ENCODE measurements around the gene SDHAF2. TPM values are rescaled to one million over a fixed set of nuclear protein-coding genes. Genes with fewer than 3 reads are reported as not detected.

The SDHAF2 gene
- total and polyA plus RNA-seq, 9 of the 15 experiments (the other 6 are each of a cell fraction or from before 2014, with no cell fraction given): 21.2 to 144 (median 40.4) TPM

DNA sequence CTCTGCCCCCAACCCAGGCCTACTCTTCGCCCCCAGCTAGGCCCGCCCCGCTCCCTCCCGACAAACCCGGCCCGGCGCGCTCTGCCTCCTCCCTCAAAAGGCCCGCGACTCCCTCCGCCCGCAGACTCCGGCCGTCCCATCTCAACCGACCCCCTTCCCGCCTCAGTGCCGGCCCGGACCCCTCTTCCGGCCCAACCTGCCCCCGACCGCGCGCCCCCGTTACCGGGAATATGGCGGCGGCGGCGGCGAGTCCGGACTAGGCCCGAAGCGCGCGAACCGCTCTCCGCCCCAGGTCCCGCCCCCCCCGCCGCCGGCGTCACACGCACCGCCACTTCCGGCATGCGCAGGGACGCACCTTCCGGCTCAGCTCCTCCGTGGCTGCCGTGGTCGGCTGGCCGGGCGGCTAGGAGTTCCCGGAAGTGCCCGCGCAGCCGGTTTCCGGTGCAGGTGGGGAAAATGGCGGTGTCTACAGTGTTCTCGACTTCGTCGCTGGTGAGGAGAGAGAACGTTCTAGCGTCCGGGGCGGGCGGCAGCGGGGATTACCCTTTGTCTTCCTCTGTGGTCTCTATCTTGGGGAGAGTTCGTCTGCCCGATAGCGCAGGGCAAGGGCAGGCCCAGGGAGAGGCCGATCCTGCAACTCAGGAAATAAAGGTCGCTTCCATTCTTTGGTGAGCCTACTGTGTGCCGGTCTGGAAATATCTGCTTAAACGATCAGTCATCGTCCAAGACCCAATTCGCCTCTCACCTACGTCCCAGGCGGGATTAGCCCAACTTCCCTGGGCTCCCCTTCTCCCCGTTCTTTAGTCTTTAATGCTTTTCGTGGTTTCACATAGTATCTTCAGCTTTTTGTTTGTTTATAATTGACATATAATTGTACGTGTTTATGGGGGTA lies at the start of gene SDHAF2, which contains the start of gene CPSF7 (continued):
- TF ChIP-seq FUS (optimal IDR thresholded peaks at IDR 0.05; ENCODE audit: low read depth, low read length): peak; percentile 91
- TF ChIP-seq GABPA (tag; conservative IDR thresholded peaks at IDR 0.05; ENCODE audit: low read depth): peak; percentile 100
- TF ChIP-seq SREBF2 (CRISPR knock-in tag; IDR thresholded peaks at IDR 0.05): no peak
- TF ChIP-seq SPI1 (IDR thresholded peaks at IDR 0.05; ENCODE audit: borderline replicate concordance, low read depth, low read length): no peak
- TF ChIP-seq, protein P1, sequence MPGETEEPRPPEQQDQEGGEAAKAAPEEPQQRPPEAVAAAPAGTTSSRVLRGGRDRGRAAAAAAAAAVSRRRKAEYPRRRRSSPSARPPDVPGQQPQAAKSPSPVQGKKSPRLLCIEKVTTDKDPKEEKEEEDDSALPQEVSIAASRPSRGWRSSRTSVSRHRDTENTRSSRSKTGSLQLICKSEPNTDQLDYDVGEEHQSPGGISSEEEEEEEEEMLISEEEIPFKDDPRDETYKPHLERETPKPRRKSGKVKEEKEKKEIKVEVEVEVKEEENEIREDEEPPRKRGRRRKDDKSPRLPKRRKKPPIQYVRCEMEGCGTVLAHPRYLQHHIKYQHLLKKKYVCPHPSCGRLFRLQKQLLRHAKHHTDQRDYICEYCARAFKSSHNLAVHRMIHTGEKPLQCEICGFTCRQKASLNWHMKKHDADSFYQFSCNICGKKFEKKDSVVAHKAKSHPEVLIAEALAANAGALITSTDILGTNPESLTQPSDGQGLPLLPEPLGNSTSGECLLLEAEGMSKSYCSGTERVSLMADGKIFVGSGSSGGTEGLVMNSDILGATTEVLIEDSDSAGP (CRISPR knock-in tag; IDR thresholded peaks at IDR 0.05): no peak
- no peak for TF ChIP-seq ILF3 (IDR thresholded peaks at IDR 0.05; ENCODE audit: borderline replicate concordance)
- TF ChIP-seq POLR3G (IDR thresholded peaks at IDR 0.05; ENCODE audit: extremely low read depth, insufficient read length, insufficient replicate concordance): no peak
- TF ChIP-seq HNRNPUL1 (IDR thresholded peaks at IDR 0.05; ENCODE audit: low read length): no peak
- no peak for TF ChIP-seq KHSRP (IDR thresholded peaks at IDR 0.05)
- TF ChIP-seq ZNF764 (CRISPR knock-in tag; IDR thresholded peaks at IDR 0.05; ENCODE audit: low read depth): no peak
- peak; percentile 61 for TF ChIP-seq BRD9 (IDR thresholded peaks at IDR 0.05; ENCODE audit: low read depth, partially characterized antibody)
- no peak; the same call in 1 of the 2 replicates for TF ChIP-seq SMARCA4 (IDR thresholded peaks at IDR 0.05)
- TF ChIP-seq, protein P2, sequence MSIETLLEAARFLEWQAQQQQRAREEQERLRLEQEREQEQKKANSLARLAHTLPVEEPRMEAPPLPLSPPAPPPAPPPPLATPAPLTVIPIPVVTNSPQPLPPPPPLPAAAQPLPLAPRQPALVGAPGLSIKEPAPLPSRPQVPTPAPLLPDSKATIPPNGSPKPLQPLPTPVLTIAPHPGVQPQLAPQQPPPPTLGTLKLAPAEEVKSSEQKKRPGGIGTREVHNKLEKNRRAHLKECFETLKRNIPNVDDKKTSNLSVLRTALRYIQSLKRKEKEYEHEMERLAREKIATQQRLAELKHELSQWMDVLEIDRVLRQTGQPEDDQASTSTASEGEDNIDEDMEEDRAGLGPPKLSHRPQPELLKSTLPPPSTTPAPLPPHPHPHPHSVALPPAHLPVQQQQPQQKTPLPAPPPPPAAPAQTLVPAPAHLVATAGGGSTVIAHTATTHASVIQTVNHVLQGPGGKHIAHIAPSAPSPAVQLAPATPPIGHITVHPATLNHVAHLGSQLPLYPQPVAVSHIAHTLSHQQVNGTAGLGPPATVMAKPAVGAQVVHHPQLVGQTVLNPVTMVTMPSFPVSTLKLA (conservative IDR thresholded peaks at IDR 0.05): peak; percentile 81 to 90; a peak in 3 of 4 replicates
- TF ChIP-seq ZNF830 (CRISPR knock-in tag; IDR thresholded peaks at IDR 0.05): no peak
- TF ChIP-seq, protein P3, sequence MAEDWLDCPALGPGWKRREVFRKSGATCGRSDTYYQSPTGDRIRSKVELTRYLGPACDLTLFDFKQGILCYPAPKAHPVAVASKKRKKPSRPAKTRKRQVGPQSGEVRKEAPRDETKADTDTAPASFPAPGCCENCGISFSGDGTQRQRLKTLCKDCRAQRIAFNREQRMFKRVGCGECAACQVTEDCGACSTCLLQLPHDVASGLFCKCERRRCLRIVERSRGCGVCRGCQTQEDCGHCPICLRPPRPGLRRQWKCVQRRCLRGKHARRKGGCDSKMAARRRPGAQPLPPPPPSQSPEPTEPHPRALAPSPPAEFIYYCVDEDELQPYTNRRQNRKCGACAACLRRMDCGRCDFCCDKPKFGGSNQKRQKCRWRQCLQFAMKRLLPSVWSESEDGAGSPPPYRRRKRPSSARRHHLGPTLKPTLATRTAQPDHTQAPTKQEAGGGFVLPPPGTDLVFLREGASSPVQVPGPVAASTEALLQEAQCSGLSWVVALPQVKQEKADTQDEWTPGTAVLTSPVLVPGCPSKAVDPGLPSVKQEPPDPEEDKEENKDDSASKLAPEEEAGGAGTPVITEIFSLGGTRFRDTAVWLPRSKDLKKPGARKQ (CRISPR knock-in tag; IDR thresholded peaks at IDR 0.05): no peak
- no peak for TF ChIP-seq HNRNPLL (IDR thresholded peaks at IDR 0.05; ENCODE audit: low read depth, low read length, poor library complexity, severe bottlenecking)
- peak; percentile 74; the same call in 1 of the 2 replicates for TF ChIP-seq NR3C1 (CRISPR knock-in tag; IDR thresholded peaks at IDR 0.05)
- no peak for TF ChIP-seq ZNF695 (CRISPR knock-in tag; IDR thresholded peaks at IDR 0.05)
- TF ChIP-seq ZNF165 (CRISPR knock-in tag; IDR thresholded peaks at IDR 0.05; ENCODE audit: borderline replicate concordance): no peak
- TF ChIP-seq SIN3A (IDR thresholded peaks at IDR 0.05; ENCODE audit: borderline replicate concordance in 2 of 2, control insufficient read depth in 1 of 2, low read depth in 2 of 2, low read length in 2 of 2): peak in 1 of 2 experiments; percentile 85; a peak in 1 of 4 replicates
- no peak for TF ChIP-seq LEF1 (IDR thresholded peaks at IDR 0.05)
- TF ChIP-seq ZFP1 (CRISPR knock-in tag; IDR thresholded peaks at IDR 0.05): no peak
- TF ChIP-seq SMARCB1 (IDR thresholded peaks at IDR 0.05; ENCODE audit: insufficient read length, low read depth): no peak
